HepG2 (cell line): ENCODE results near the gene KCTD18. TPM values are rescaled to one million over a fixed set of nuclear protein-coding genes. Genes with fewer than 3 reads are reported as not detected.
A peak's percentile ranks its signal among the peaks of the same experiment; 100 is the strongest.

Source experiments
- ATAC-seq: fragments of 200-7000 bp; cut with Tn5 transposase; 3 replicates; pipeline ENCODE4 v1.9.1; 2020; ENCODE audit warnings: mild to moderate bottlenecking, moderate library complexity
- BruUV-seq: library from RNA; stranded (reverse); fragments of 400-500 nt; replicated peaks from 2 replicates; lab custom pipeline; 2021; lab: Mats Ljungman, UMichigan
- CTCF ChIA-PET: fragments of 300-600 bp; formaldehyde crosslinking; extraction: SDS; loops from one replicate; lab custom pipeline; 2021; ENCODE audit warnings: low total read pairs, inconsistent platforms, low intra/inter-chr PET ratio; lab: Yijun Ruan, JAX
- POLR2A ChIA-PET: fragments of 350-600 bp; sonication (Branson Sonifier 250); formaldehyde crosslinking; loops from one replicate; lab custom pipeline; 2020; ENCODE audit warnings: antibody characterized with exemption, inconsistent platforms; lab: Yijun Ruan, JAX
- DNase-seq: peaks from one replicate; pipeline ENCODE4 v3.0.0-alpha.2; 2015; ENCODE audit warnings: low spot score
- FAIRE-seq: peaks from 3 replicates; lab custom pipeline; 2011; peaks lifted over from hg19 to GRCh38; lab: Jason Lieb, UNC
- H2AFZ ChIP-seq: one replicate; pipeline ENCODE4 v1.6.1; 2011; ENCODE audit warnings: low read length, inconsistent platforms
- H3K27ac ChIP-seq: fragments of 300-600 bp; 3 replicates; pipeline ENCODE4 v1.8.0; 2011; ENCODE audit warnings: mixed run types, mild to moderate bottlenecking, mixed read lengths, low read length, inconsistent platforms; ENCODE audit not compliant: insufficient read depth; ENCODE audit errors: extremely low read length
- H3K27me3 ChIP-seq, 2 experiments: fragments of 200-600 bp in 1 of 2; 2 replicates in 1 of 2; 3 replicates in 1 of 2; pipeline versions ENCODE4 v1.6.0 to v1.8.0; 2011; ENCODE audit warnings: low read length in 2 of 2, mild to moderate bottlenecking in 2 of 2, moderate library complexity in 2 of 2, inconsistent platforms in 1 of 2; ENCODE audit not compliant: insufficient read depth in 2 of 2, control insufficient read depth in 1 of 2
- H3K36me3 ChIP-seq, 2 experiments: fragments of 200-600 bp in 1 of 2; replicated peaks in 1 of 2; 2 replicates in 1 of 2; 3 replicates in 1 of 2; pipeline versions ENCODE4 v1.5.1 to v1.8.0; 2011; ENCODE audit warnings: low read length in 2 of 2, inconsistent platforms in 1 of 2; ENCODE audit not compliant: insufficient read depth in 2 of 2, control insufficient read depth in 1 of 2
- H3K4me1 ChIP-seq: 2 replicates; pipeline ENCODE4 v1.5.1; 2012; ENCODE audit warnings: low read length, inconsistent platforms; ENCODE audit not compliant: insufficient read depth
- H3K4me2 ChIP-seq: 2 replicates; pipeline ENCODE4 v1.6.0; 2011; ENCODE audit warnings: low read depth, low read length, inconsistent platforms
- H3K4me3 ChIP-seq, 3 experiments: fragments of 200-600 bp in 1 of 3; sonication (generic), shearing (Covaris generic) in 1 of 3; replicated peaks in 1 of 3; 2 replicates each; pipeline ENCODE4 v1.5.1; 2011 to 2016; ENCODE audit warnings: low read length in 3 of 3, inconsistent platforms in 2 of 3, low read depth in 2 of 3, mild to moderate bottlenecking in 2 of 3, control low read depth in 1 of 3, mixed read lengths in 1 of 3; ENCODE audit not compliant: insufficient read depth in 1 of 3
- H3K79me2 ChIP-seq: one replicate; pipeline ENCODE4 v1.6.1; 2011; ENCODE audit warnings: low read length, inconsistent platforms; ENCODE audit not compliant: insufficient read depth
- H3K9ac ChIP-seq: 2 replicates; pipeline ENCODE4 v1.6.0; 2011; ENCODE audit warnings: mild to moderate bottlenecking, low read depth, low read length, inconsistent platforms; ENCODE audit not compliant: insufficient read depth
- H3K9me3 ChIP-seq: 2 replicates; pipeline ENCODE4 v1.5.1; 2012; ENCODE audit warnings: mild to moderate bottlenecking, low read length
- H4K20me1 ChIP-seq: 2 replicates; pipeline ENCODE4 v1.6.0; 2011; ENCODE audit warnings: inconsistent platforms, mild to moderate bottlenecking, low read length, moderate library complexity; ENCODE audit not compliant: insufficient read depth
- RBM22 ChIP-seq: fragments of 200-400 bp; formaldehyde crosslinking; optimal IDR thresholded peaks from 2 replicates; pipeline ENCODE3; 2017; ENCODE audit warnings: mild to moderate bottlenecking, low read length, moderate library complexity
- ZMYM3 ChIP-seq: sonication (generic); formaldehyde crosslinking; IDR thresholded peaks from 2 replicates; pipeline ENCODE4 v1.5.1; 2020; ENCODE audit warnings: mild to moderate bottlenecking, missing genetic modification reagents
- WGBS: methylation state at CpG from one replicate; pipeline ENCODE4 v1.1.6; 2017; ENCODE audit warnings: low lambda C conversion rate; 5-methylcytosine and 5-hydroxymethylcytosine counted together
- in situ Hi-C: cut with HindIII; loops from 2 replicates; pipeline ENCODE4 v1.10.0; 2017; ENCODE audit warnings: low pct_unique_long_range_greater_than_20kb; ENCODE audit not compliant: extremely low pct_ligation_motif_present
- intact Hi-C: fragments of 100-400 bp; cut with micrococcal nuclease; formaldehyde crosslinking; loops from one replicate; pipeline ENCODE4 v1.10.0; 2022; ENCODE audit not compliant: unreplicated experiment
- polyA plus RNA-seq, 8 experiments: library from polyadenylated mRNA; depleted of rRNA in 3 of 8; stranded (reverse) in 7 of 8; unstranded in 1 of 8; fragments of >200 nt; fragmentation: Illumina TruSeq in 4 of 8; extraction: Trizol in 4 of 8; gene quantifications; 2 replicates each; pipeline versions ENCODE4 v1.2.1 to v1.2.3, GENCODE V29; 2011 to 2016; ENCODE audit warnings: low read depth in 4 of 8, missing spikeins in 1 of 8, mixed read lengths in 1 of 8; ENCODE audit not compliant: insufficient read depth in 1 of 8
- total RNA-seq, 5 experiments: library from RNA; depleted of rRNA; stranded (reverse); fragments of >200 nt; fragmentation: Illumina TruSeq; extraction: Trizol; gene quantifications; 2 replicates each; pipeline ENCODE4 v1.2.3, GENCODE V29; 2016; ENCODE audit warnings: low read depth in 1 of 5
- TF ChIP-seq, protein P1 (sequence below), 2 experiments: sonication (generic) in 1 of 2; formaldehyde crosslinking in 1 of 2; IDR thresholded peaks; 2 replicates each; pipeline versions ENCODE4 v1.4.0 to v1.6.1; 2016 to 2020; ENCODE audit warnings: borderline replicate concordance in 1 of 2, low read depth in 1 of 2, mild to moderate bottlenecking in 1 of 2, missing genetic modification reagents in 1 of 2
- TF ChIP-seq, protein P2 (sequence below): sonication (generic); formaldehyde crosslinking; IDR thresholded peaks from 2 replicates; pipeline ENCODE4 v1.5.1; 2020; ENCODE audit warnings: mild to moderate bottlenecking, missing genetic modification reagents, borderline replicate concordance

Gene KCTD18
- total and polyA plus RNA-seq, 2 of the 13 experiments (the other 11 are each of a cell fraction or from before 2014, with no cell fraction given) = 2.2 to 7.1 TPM

DNA sequence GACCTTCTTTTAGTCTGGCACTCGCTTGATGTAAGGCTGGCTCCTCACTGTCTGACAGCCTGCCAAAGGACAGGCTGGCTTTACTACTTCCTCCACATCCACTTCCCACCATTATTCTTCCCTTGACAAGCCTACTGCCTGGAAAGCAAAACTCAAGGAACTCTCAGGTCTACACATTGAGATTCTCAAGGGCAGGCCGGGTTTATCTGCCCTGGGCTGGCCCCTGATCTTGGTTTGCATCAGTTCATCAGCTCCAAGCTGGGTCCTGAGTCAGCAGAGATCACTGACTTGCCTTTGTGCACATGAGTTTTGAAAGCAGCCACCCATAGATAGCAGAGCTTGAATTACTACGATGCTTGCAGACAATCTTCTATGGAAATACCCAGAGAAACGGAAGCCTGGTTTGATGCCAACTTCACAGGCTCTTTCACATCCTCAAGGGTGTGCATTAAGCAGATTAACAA is 53.9 kb downstream of the KCTD18 start:
- no peak for DNase-seq
- Histone ChIP-seq H4K20me1 (no peaks in the 10 kb centered on the region), H3K27me3 (no peaks in the 10 kb centered on the region), H3K4me1 (no peaks in the 10 kb centered on the region), H3K9me3 (no peaks in the 10 kb centered on the region), H3K79me2 (no peaks in the 10 kb centered on the region), H3K27ac (no peak overlapping the region), H3K4me2 (no peak overlapping the region), H3K4me3 (no peak overlapping the region), H3K9ac (no peak overlapping the region), H2AFZ (no peak overlapping the region), H3K36me3 (peaks cover 32 to 80% of the 10 kb centered on the region in 2 experiments)
- 0 out of 3 replicates have a peak, but pooled peaks have one; percentile 9 for ATAC-seq
- in situ Hi-C loops (no loop called here), intact Hi-C loops (no loop called here)
- TF ChIP-seq, protein P1, sequence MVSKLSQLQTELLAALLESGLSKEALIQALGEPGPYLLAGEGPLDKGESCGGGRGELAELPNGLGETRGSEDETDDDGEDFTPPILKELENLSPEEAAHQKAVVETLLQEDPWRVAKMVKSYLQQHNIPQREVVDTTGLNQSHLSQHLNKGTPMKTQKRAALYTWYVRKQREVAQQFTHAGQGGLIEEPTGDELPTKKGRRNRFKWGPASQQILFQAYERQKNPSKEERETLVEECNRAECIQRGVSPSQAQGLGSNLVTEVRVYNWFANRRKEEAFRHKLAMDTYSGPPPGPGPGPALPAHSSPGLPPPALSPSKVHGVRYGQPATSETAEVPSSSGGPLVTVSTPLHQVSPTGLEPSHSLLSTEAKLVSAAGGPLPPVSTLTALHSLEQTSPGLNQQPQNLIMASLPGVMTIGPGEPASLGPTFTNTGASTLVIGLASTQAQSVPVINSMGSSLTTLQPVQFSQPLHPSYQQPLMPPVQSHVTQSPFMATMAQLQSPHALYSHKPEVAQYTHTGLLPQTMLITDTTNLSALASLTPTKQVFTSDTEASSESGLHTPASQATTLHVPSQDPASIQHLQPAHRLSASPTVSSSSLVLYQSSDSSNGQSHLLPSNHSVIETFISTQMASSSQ (IDR thresholded peaks at IDR 0.05; ENCODE audit: low read depth) = no peak
- TF ChIP-seq, protein P1 (CRISPR knock-in tag; IDR thresholded peaks at IDR 0.05; ENCODE audit: borderline replicate concordance) = no peak
- TF ChIP-seq, protein P2, sequence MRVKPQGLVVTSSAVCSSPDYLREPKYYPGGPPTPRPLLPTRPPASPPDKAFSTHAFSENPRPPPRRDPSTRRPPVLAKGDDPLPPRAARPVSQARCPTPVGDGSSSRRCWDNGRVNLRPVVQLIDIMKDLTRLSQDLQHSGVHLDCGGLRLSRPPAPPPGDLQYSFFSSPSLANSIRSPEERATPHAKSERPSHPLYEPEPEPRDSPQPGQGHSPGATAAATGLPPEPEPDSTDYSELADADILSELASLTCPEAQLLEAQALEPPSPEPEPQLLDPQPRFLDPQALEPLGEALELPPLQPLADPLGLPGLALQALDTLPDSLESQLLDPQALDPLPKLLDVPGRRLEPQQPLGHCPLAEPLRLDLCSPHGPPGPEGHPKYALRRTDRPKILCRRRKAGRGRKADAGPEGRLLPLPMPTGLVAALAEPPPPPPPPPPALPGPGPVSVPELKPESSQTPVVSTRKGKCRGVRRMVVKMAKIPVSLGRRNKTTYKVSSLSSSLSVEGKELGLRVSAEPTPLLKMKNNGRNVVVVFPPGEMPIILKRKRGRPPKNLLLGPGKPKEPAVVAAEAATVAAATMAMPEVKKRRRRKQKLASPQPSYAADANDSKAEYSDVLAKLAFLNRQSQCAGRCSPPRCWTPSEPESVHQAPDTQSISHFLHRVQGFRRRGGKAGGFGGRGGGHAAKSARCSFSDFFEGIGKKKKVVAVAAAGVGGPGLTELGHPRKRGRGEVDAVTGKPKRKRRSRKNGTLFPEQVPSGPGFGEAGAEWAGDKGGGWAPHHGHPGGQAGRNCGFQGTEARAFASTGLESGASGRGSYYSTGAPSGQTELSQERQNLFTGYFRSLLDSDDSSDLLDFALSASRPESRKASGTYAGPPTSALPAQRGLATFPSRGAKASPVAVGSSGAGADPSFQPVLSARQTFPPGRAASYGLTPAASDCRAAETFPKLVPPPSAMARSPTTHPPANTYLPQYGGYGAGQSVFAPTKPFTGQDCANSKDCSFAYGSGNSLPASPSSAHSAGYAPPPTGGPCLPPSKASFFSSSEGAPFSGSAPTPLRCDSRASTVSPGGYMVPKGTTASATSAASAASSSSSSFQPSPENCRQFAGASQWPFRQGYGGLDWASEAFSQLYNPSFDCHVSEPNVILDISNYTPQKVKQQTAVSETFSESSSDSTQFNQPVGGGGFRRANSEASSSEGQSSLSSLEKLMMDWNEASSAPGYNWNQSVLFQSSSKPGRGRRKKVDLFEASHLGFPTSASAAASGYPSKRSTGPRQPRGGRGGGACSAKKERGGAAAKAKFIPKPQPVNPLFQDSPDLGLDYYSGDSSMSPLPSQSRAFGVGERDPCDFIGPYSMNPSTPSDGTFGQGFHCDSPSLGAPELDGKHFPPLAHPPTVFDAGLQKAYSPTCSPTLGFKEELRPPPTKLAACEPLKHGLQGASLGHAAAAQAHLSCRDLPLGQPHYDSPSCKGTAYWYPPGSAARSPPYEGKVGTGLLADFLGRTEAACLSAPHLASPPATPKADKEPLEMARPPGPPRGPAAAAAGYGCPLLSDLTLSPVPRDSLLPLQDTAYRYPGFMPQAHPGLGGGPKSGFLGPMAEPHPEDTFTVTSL (CRISPR knock-in tag) = no peak
- TF ChIP-seq ZMYM3 (CRISPR knock-in tag) (no peak), RBM22 (peak; percentile 6)
- no peak for FAIRE-seq
- 99% methylated on average over 4 of the region's 4 CpGs for WGBS
- ChIA-PET POLR2A (no interaction called here), CTCF (no interaction called here)
- no TSS peak for BruUV-seq
